Esophagus muscularis mucosa (tissue), 4 donors: Measurements from ENCODE around the gene ARL13B. TPM values are rescaled to one million over a fixed set of nuclear protein-coding genes. Genes with fewer than 3 reads are reported as not detected.
"Not testable (repeated sequence)": the region's sequence is repeated elsewhere in the genome, so short reads cannot be mapped to it uniquely, and the experiment has no call there.

Source experiments
- DNase-seq: peaks from one replicate; pipeline ENCODE4 v3.0.0-alpha.2; 2017; ENCODE audit errors: extremely low spot score
- H3K27ac ChIP-seq, 4 donors: fragments of 200-600 bp; sonication (generic); replicated peaks in 1 of 4; 1 replicate in 3 of 4; 2 replicates in 1 of 4; pipeline ENCODE4 v1.5.1; 2016 to 2019; ENCODE audit warnings: mild to moderate bottlenecking in 1 of 4
- H3K27me3 ChIP-seq, 4 donors: fragments of 200-600 bp; sonication (generic); one replicate each; pipeline versions ENCODE4 v1.5.1 to v1.6.0; 2016 to 2019
- H3K36me3 ChIP-seq, 4 donors: fragments of 200-600 bp; sonication (generic); one replicate each; pipeline ENCODE4 v1.5.1; 2016 to 2019
- H3K4me1 ChIP-seq, 4 donors: fragments of 200-600 bp; sonication (generic); one replicate each; pipeline ENCODE4 v1.5.1; 2016 to 2019
- H3K4me3 ChIP-seq, 4 donors: fragments of 200-600 bp; sonication (generic); 1 replicate in 2 of 4; 2 replicates in 2 of 4; pipeline ENCODE4 v1.5.1; 2016 to 2019; ENCODE audit warnings: mild to moderate bottlenecking in 4 of 4, moderate library complexity in 1 of 4
- H3K9me3 ChIP-seq, 4 donors: fragments of 200-600 bp; sonication (generic); 1 replicate in 3 of 4; 2 replicates in 1 of 4; pipeline ENCODE4 v1.5.1; 2016 to 2019
- CTCF ChIP-seq, 3 experiments: fragments of 200-600 bp in 2 of 3; fragments of 450-650 bp in 1 of 3; sonication (generic) in 2 of 3; IDR thresholded peaks; one replicate each; pipeline ENCODE4 v1.5.1; 2017 to 2019; ENCODE audit warnings: antibody characterized with exemption in 3 of 3, mild to moderate bottlenecking in 2 of 3, moderate library complexity in 1 of 3
- EP300 ChIP-seq: sonication (generic); formaldehyde crosslinking; IDR thresholded peaks from one replicate; pipeline ENCODE4 v1.6.1; 2017; ENCODE audit warnings: antibody characterized with exemption
- POLR2A ChIP-seq: fragments of 450-650 bp; IDR thresholded peaks from one replicate; pipeline ENCODE4 v1.6.1; 2017; ENCODE audit warnings: antibody characterized with exemption, moderate library complexity, mild to moderate bottlenecking, low read depth
- POLR2AphosphoS5 ChIP-seq, 2 donors: sonication (generic); formaldehyde crosslinking; IDR thresholded peaks; one replicate each; pipeline ENCODE4 v1.6.1; 2017; ENCODE audit warnings: antibody characterized with exemption in 2 of 2
- WGBS: methylation state at CpG from one replicate; pipeline ENCODE4 v1.1.5; 2018; 5-methylcytosine and 5-hydroxymethylcytosine counted together
- intact Hi-C: fragments of 100-400 bp; cut with DNase I; formaldehyde crosslinking; loops from one replicate; pipeline ENCODE4 v1.15.1; 2023
- total RNA-seq, 4 donors: library from RNA; depleted of rRNA; stranded (reverse); fragments of >200 nt; gene quantifications; one replicate each; pipeline versions ENCODE4 v1.1.0 to v1.2.1, GENCODE V29; 2016

ARL13B gene
- total RNA-seq, 4 donors from 2014 or later = 11.8 to 17.0 (median 14.6) TPM

- Histone ChIP-seq H3K9me3 (no peaks in the 10 kb centered on the region), H3K4me3 (no peak overlapping the region), H3K27ac (no peak overlapping the region), H3K4me1 (peaks cover 0 to 7% (median 0%) of the 10 kb centered on the region in 4 donors), H3K27me3 (no peaks in the 10 kb centered on the region), H3K36me3 (peaks cover 0 to 4% (median 2%) of the 10 kb centered on the region in 4 donors)
- intact Hi-C loops = no loop called here
- TF ChIP-seq POLR2AphosphoS5 (IDR thresholded peaks at IDR 0.05) (no peak), EP300 (no peak), POLR2A (no peak), CTCF (IDR thresholded peaks at IDR 0.05) (no peak)
- 100% methylated on average over 1 of the region's 1 CpG for WGBS
- DNase-seq = no peak
These were observed 18.9 kb upstream of the ARL13B start for GRCh38 chr3:93961026-93961425.

DNA sequence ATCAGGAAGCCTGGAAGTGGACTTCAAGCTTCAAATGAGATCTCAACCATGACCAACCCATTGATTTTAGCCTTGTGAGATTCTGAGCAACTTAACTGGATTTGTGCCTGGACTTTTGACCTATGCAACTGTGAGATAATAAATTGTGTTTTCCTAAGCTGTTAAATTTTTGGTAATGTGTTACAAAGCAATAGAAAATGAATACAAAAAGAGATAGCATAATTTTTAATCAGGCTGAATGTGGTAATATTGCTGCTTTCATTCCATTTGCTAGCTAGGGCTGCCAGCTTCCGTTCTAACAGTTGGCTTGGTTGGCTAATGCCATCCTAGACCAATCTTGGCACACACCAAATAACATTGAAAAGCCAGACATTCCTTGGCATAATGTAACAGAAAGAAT is 18.5 kb upstream of the ARL13B start:
- Histone ChIP-seq H3K36me3 (peaks cover 0 to 4% (median 2%) of the 10 kb centered on the region in 4 donors), H3K9me3 (no peaks in the 10 kb centered on the region), H3K27ac (no peak overlapping the region), H3K4me3 (no peak overlapping the region), H3K4me1 (peaks cover 0 to 7% (median 0%) of the 10 kb centered on the region in 4 donors), H3K27me3 (no peaks in the 10 kb centered on the region)
- intact Hi-C loops = no loop called here
- TF ChIP-seq EP300 (no peak), POLR2A (no peak), CTCF (IDR thresholded peaks at IDR 0.05) (no peak), POLR2AphosphoS5 (IDR thresholded peaks at IDR 0.05) (no peak)
- 82% methylated on average over 1 of the region's 1 CpG for WGBS
- DNase-seq = no peak

- TF ChIP-seq CTCF (IDR thresholded peaks at IDR 0.05) = no peak
- TF ChIP-seq POLR2A = no peak
- TF ChIP-seq EP300 = no peak
- TF ChIP-seq POLR2AphosphoS5 (IDR thresholded peaks at IDR 0.05) = no peak
- Histone ChIP-seq H3K4me3 (no peak overlapping the region), H3K4me1 (peaks cover 0 to 7% (median 0%) of the 10 kb centered on the region in 4 donors), H3K36me3 (peaks cover 0 to 4% (median 2%) of the 10 kb centered on the region in 4 donors), H3K27ac (no peak overlapping the region), H3K27me3 (no peaks in the 10 kb centered on the region), H3K9me3 (no peaks in the 10 kb centered on the region)
- intact Hi-C loops = no loop called here
- 91% methylated on average over 3 of the region's 3 CpGs for WGBS
- no peak for DNase-seq
These were observed 17.2 kb upstream of the ARL13B start for GRCh38 chr3:93962798-93963197.

DNA sequence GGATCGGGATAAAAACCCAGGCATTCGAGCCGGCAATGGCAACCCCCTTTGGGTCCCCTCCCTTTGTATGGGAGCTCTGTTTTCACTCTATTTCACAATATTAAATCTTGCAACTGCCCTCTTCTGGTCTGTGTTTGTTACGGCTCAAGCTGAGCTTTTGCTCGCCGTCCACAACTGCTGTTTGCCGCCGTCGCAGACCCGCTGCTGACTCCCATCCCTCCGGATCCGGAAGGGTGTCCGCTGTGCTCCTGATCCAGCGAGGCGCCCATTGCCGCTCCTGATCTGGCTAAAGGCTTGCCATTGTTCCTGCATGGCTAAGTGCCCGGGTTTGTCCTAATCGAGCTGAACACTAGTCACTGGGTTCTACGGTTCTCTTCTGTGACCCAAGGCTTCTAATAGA is 14.8 kb upstream of the ARL13B start:
- 94% methylated on average over 18 of the region's 19 CpGs for WGBS
- DNase-seq, intact Hi-C loops, H3K27me3 ChIP-seq, H3K9me3 ChIP-seq, H3K4me3 ChIP-seq, H3K27ac ChIP-seq, H3K36me3 ChIP-seq: not testable (repeated sequence)
- peaks cover 0 to 14% (median under 1%) of the 10 kb centered on the region in 4 donors for H3K4me1 ChIP-seq

- Histone ChIP-seq H3K9me3 (no peaks in the 10 kb centered on the region), H3K27ac (no peak overlapping the region), H3K36me3 (peaks cover 0 to 4% (median 0%) of the 10 kb centered on the region in 4 donors), H3K4me1 (peaks cover 8 to 26% (median 15%) of the 10 kb centered on the region in 4 donors), H3K27me3 (no peaks in the 10 kb centered on the region), H3K4me3 (no peak overlapping the region)
- 56% methylated on average over 3 of the region's 3 CpGs for WGBS
- TF ChIP-seq POLR2AphosphoS5 (IDR thresholded peaks at IDR 0.05) = no peak
- no peak for DNase-seq
- intact Hi-C loops = no loop called here
These were observed 10.5 kb upstream of the ARL13B start for GRCh38 chr3:93969443-93969842.

- intact Hi-C loops = loop anchor here (10.0 kb wide), 1 partner anchor 95 kb away; the partner anchor contains the start of genes DHFR2 and NSUN3
- H3K9me3 ChIP-seq = no peaks in the 10 kb centered on the region
- 93% methylated on average over 1 of the region's 1 CpG for WGBS
- H3K4me3 ChIP-seq = no peak overlapping the region
- no peak for DNase-seq
- H3K4me1 ChIP-seq = peaks cover 8 to 27% (median 16%) of the 10 kb centered on the region in 4 donors
- H3K36me3 ChIP-seq = peaks cover 0 to 1% (median 0%) of the 10 kb centered on the region in 4 donors
- no peak overlapping the region for H3K27ac ChIP-seq
- no peaks in the 10 kb centered on the region for H3K27me3 ChIP-seq
- TF ChIP-seq CTCF (IDR thresholded peaks at IDR 0.05) (no peak), POLR2AphosphoS5 (IDR thresholded peaks at IDR 0.05) (no peak), POLR2A (no peak), EP300 (no peak)
These were observed 10.0 kb upstream of the ARL13B start for GRCh38 chr3:93969997-93970396.
